HCT116 (cell line): ENCODE results near the gene RASSF5.

Source experiments
- ELF1 ChIP-seq: IDR thresholded peaks from 2 replicates; pipeline ENCODE4 v1.6.1; 2012; ENCODE audit warnings: low read depth, borderline replicate concordance
- EZH2 ChIP-seq: fragments of 200-600 bp; sonication (generic); IDR thresholded peaks from 2 replicates; pipeline ENCODE4 v1.6.1; 2017; ENCODE audit warnings: antibody characterized with exemption, mixed run types
- EZH2phosphoT487 ChIP-seq: fragments of 200-600 bp; IDR thresholded peaks from 2 replicates; pipeline ENCODE4 v1.6.1; 2018; ENCODE audit warnings: antibody characterized with exemption, borderline replicate concordance
- FOSL1 ChIP-seq: IDR thresholded peaks from 2 replicates; pipeline ENCODE4 v1.6.1; 2012; ENCODE audit warnings: low read depth
- POLR2A ChIP-seq: IDR thresholded peaks from 2 replicates; pipeline ENCODE4 v1.7.0; 2011; ENCODE audit warnings: borderline replicate concordance; ENCODE audit not compliant: insufficient read depth, insufficient read length; ENCODE audit errors: extremely low read depth
- POLR2AphosphoS5 ChIP-seq: IDR thresholded peaks from 2 replicates; pipeline ENCODE4 v1.6.1; 2011; ENCODE audit warnings: mild to moderate bottlenecking, low read depth, low read length, moderate library complexity
- RAD21 ChIP-seq: IDR thresholded peaks from 2 replicates; pipeline ENCODE4 v1.6.1; 2012; ENCODE audit warnings: low read depth, mild to moderate bottlenecking
- YY1 ChIP-seq: IDR thresholded peaks from 2 replicates; pipeline ENCODE4 v1.6.1; 2011; ENCODE audit warnings: low read length, low read depth, moderate library complexity, mild to moderate bottlenecking; ENCODE audit not compliant: insufficient replicate concordance; ENCODE audit errors: extremely low read depth
- ZFX ChIP-seq: fragments of 450-650 bp; IDR thresholded peaks from 2 replicates; pipeline ENCODE4 v1.6.1; 2017
- TF ChIP-seq, protein P1 (sequence below), 3 experiments: fragments of 200-600 bp in 1 of 3; sonication (generic) in 1 of 3; IDR thresholded peaks in 2 of 3; conservative IDR thresholded peaks in 1 of 3; 2 replicates each; pipeline ENCODE4 v1.5.1; 2012 to 2017; ENCODE audit warnings: low read depth in 2 of 3, low read length in 2 of 3, antibody characterized with exemption in 1 of 3, borderline replicate concordance in 1 of 3, control low read depth in 1 of 3, mild to moderate bottlenecking in 1 of 3, mixed read lengths in 1 of 3, mixed run types in 1 of 3, moderate library complexity in 1 of 3; ENCODE audit not compliant: insufficient read depth in 1 of 3
- TF ChIP-seq, protein P2 (sequence below): IDR thresholded peaks from 2 replicates; pipeline ENCODE4 v1.6.1; 2012; ENCODE audit warnings: low read depth
- TF ChIP-seq, protein P3 (sequence below): IDR thresholded peaks from 2 replicates; pipeline ENCODE4 v1.6.1; 2012
- TF ChIP-seq, protein P4 (sequence below): IDR thresholded peaks from 2 replicates; pipeline ENCODE4 v1.6.1; 2012

DNA sequence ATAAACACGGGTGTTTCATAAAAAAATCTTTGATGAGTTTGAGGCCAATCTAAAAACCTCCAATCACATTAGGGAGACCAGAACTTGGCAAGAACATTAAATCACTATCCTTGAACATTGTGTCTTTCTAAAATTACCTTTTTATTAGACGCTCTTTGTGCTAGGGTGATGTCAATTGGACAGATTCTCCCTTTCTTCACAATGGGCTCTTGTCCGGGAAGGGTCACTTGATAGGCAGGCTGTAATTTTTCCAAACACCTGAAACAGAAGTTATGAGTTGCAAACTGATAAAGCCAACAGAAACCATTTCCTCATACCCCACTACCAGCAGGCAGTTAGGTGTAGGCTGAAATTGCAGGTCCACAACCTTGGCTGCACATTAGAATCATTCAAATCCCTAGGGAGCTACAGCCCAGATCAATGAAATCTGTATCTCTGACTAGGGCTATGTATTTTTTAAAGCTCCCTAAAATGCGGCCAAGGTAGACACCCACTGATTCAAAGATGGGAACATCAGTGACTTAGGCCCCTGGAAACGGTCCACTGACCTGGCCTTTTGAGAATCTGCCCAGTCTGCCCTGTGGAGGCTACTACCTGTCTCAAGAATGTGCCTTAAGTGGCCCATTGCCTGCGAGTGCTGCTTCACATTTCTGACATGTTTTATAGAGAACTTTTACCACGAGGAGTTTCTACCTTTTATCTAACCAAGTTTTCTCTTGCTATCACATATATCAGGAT, 88.4 kb downstream of the RASSF5 start:
- TF ChIP-seq, protein P1, sequence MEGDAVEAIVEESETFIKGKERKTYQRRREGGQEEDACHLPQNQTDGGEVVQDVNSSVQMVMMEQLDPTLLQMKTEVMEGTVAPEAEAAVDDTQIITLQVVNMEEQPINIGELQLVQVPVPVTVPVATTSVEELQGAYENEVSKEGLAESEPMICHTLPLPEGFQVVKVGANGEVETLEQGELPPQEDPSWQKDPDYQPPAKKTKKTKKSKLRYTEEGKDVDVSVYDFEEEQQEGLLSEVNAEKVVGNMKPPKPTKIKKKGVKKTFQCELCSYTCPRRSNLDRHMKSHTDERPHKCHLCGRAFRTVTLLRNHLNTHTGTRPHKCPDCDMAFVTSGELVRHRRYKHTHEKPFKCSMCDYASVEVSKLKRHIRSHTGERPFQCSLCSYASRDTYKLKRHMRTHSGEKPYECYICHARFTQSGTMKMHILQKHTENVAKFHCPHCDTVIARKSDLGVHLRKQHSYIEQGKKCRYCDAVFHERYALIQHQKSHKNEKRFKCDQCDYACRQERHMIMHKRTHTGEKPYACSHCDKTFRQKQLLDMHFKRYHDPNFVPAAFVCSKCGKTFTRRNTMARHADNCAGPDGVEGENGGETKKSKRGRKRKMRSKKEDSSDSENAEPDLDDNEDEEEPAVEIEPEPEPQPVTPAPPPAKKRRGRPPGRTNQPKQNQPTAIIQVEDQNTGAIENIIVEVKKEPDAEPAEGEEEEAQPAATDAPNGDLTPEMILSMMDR (IDR thresholded peaks at IDR 0.05 in 2 of 3, conservative IDR thresholded peaks at IDR 0.05 in 1 of 3; ENCODE audit: borderline replicate concordance in 1 of 3, insufficient read depth in 1 of 3, low read depth in 2 of 3, low read length in 2 of 3) = no peak
- TF ChIP-seq ZFX = no peak
- TF ChIP-seq, protein P2, sequence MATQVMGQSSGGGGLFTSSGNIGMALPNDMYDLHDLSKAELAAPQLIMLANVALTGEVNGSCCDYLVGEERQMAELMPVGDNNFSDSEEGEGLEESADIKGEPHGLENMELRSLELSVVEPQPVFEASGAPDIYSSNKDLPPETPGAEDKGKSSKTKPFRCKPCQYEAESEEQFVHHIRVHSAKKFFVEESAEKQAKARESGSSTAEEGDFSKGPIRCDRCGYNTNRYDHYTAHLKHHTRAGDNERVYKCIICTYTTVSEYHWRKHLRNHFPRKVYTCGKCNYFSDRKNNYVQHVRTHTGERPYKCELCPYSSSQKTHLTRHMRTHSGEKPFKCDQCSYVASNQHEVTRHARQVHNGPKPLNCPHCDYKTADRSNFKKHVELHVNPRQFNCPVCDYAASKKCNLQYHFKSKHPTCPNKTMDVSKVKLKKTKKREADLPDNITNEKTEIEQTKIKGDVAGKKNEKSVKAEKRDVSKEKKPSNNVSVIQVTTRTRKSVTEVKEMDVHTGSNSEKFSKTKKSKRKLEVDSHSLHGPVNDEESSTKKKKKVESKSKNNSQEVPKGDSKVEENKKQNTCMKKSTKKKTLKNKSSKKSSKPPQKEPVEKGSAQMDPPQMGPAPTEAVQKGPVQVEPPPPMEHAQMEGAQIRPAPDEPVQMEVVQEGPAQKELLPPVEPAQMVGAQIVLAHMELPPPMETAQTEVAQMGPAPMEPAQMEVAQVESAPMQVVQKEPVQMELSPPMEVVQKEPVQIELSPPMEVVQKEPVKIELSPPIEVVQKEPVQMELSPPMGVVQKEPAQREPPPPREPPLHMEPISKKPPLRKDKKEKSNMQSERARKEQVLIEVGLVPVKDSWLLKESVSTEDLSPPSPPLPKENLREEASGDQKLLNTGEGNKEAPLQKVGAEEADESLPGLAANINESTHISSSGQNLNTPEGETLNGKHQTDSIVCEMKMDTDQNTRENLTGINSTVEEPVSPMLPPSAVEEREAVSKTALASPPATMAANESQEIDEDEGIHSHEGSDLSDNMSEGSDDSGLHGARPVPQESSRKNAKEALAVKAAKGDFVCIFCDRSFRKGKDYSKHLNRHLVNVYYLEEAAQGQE = no peak
- TF ChIP-seq POLR2AphosphoS5 = no peak
- no peak for TF ChIP-seq EZH2phosphoT487
- TF ChIP-seq POLR2A = no peak
- TF ChIP-seq YY1 = no peak
- TF ChIP-seq FOSL1 = no peak
- TF ChIP-seq, protein P3, sequence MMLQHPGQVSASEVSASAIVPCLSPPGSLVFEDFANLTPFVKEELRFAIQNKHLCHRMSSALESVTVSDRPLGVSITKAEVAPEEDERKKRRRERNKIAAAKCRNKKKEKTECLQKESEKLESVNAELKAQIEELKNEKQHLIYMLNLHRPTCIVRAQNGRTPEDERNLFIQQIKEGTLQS = no peak
- no peak for TF ChIP-seq EZH2
- TF ChIP-seq, protein P4, sequence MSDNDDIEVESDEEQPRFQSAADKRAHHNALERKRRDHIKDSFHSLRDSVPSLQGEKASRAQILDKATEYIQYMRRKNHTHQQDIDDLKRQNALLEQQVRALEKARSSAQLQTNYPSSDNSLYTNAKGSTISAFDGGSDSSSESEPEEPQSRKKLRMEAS = no peak
- TF ChIP-seq RAD21 = no peak
- TF ChIP-seq ELF1 = no peak
